ENCODE measurements around the gene CLK1. TPM values are rescaled to one million over a fixed set of nuclear protein-coding genes. Genes with fewer than 3 reads are reported as not detected.

The CLK1 gene
- total and polyA plus RNA-seq, 2 of the 13 experiments (the other 11 are each of a cell fraction or from before 2014, with no cell fraction given), result 66.6 to 101 TPM

DNA sequence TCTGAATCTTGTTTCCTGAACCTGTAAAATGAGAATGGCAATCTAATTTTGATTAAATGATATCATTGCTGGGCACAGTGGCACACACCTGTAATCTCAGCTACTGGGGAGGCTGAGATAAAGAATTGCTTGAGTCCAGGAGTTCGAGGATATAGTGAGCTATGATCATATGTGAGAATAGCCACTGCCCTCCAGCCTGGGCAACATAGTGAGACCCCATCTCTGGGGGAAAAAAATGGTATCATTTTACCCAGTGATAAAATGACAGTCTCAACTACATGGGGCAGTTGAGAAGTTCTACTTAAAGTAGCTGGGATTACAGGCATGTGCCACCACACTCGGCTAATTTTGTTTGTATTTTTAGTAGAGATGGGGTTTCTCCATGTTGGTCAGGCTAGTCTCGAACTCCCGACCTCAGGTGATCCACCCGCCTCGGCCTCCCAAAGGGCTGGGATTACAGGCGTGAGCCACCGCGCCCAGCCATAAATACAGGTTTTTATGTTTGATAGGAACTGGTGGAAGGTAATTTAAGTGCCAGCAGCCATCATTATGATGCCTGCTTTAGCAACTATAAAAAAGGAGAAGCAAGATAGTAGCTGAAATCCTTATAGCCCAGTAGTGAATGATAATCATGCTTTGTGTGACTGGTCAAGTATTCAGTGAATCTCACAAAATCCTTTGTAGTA is 35.7 kb downstream of the CLK1 start:
- H2AFZ ChIP-seq (ENCODE audit: low read length), result no peak overlapping the region

More for the DNA sequence above, 35.7 kb downstream of the CLK1 start:
- BruUV-seq (replicated peaks), result no TSS peak
- POLR2A ChIA-PET, result interaction anchor here (0.7 to 4.3 kb wide), 5 partner anchors 11 to 81 kb away, joined by 3 to 15 read pairs (median 4); partner anchors contain the start of gene CLK1
- Histone ChIP-seq H4K20me1 (ENCODE audit: insufficient read depth, low read length) (no peaks in the 10 kb centered on the region), H3K79me2 (ENCODE audit: insufficient read depth, low read length) (no peaks in the 10 kb centered on the region), H3K27ac (ENCODE audit: extremely low read length, insufficient read depth, low read length) (no peak overlapping the region), H3K4me2 (ENCODE audit: low read depth, low read length) (no peak overlapping the region), H3K36me3 (replicated peaks in 1 of 2; ENCODE audit: control insufficient read depth in 1 of 2, insufficient read depth in 2 of 2, low read length in 2 of 2) (no peaks in the 10 kb centered on the region; a peak in 2 of 5 replicates), H3K4me1 (ENCODE audit: insufficient read depth, low read length) (no peaks in the 10 kb centered on the region), H3K9ac (ENCODE audit: insufficient read depth, low read depth, low read length) (no peak overlapping the region), H3K9me3 (ENCODE audit: low read length) (no peaks in the 10 kb centered on the region), H3K4me3 (replicated peaks in 1 of 3; ENCODE audit: insufficient read depth in 1 of 3, low read depth in 2 of 3, low read length in 3 of 3) (no peak overlapping the region), H3K27me3 (ENCODE audit: control insufficient read depth in 1 of 2, insufficient read depth in 2 of 2, low read length in 2 of 2) (no peaks in the 10 kb centered on the region)
- TF ChIP-seq PAF1 (CRISPR knock-in tag; IDR thresholded peaks at IDR 0.05), result no peak
- TF ChIP-seq POLR2A (IDR thresholded peaks at IDR 0.05; ENCODE audit: insufficient read depth in 1 of 2, low read depth in 2 of 2, low read length in 2 of 2), result 0 out of 4 replicates have a peak, but pooled peaks of 1 of the 2 experiments have one; percentile 8
- TF ChIP-seq MTA1 (CRISPR knock-in tag; IDR thresholded peaks at IDR 0.05; ENCODE audit: borderline replicate concordance), result no peak
- peak; percentile 83 for TF ChIP-seq ZNF121 (CRISPR knock-in tag; IDR thresholded peaks at IDR 0.05)
- no peak for TF ChIP-seq NR3C1 (CRISPR knock-in tag; IDR thresholded peaks at IDR 0.05)
- TF ChIP-seq ZNF503 (CRISPR knock-in tag; IDR thresholded peaks at IDR 0.05), result no peak
- ATAC-seq, result no peak
- no peak for FAIRE-seq
- CTCF ChIA-PET (ENCODE audit: low intra/inter-chr PET ratio, low total read pairs), result no interaction called here
- intact Hi-C loops (cut with micrococcal nuclease; ENCODE audit: unreplicated experiment) (loop anchor here (5.0 kb wide), 1 partner anchor 34 kb away; the partner anchor contains the start of gene CLK1), in situ Hi-C loops (cut with HindIII; ENCODE audit: extremely low pct_ligation_motif_present, low pct_unique_long_range_greater_than_20kb) (no loop called here)
- DNase-seq (ENCODE audit: low spot score), result no peak
- WGBS (ENCODE audit: low lambda C conversion rate), result 89% methylated on average over 9 of the region's 9 CpGs
